GM18858 (cell line): ENCODE data around the gene CGN.

Experiments
- ATAC-seq: cut with Tn5 transposase; IDR thresholded peaks from one replicate; pipeline ENCODE4 v1.9.1; 2021; ENCODE audit not compliant: unreplicated experiment

CGN gene

GRCh38 chr1:151501474-151501873, 9.7 kb upstream of the CGN start:
- no peak for ATAC-seq

GRCh38 chr1:151502035-151502700, 9.0 kb upstream of the CGN start:
- ATAC-seq, result no peak

GRCh38 chr1:151502859-151503780, 8.1 kb upstream of the CGN start:
- ATAC-seq, result no peak

- no peak for ATAC-seq
These were observed 6.9 kb upstream of the CGN start for GRCh38 chr1:151504252-151504651.

DNA sequence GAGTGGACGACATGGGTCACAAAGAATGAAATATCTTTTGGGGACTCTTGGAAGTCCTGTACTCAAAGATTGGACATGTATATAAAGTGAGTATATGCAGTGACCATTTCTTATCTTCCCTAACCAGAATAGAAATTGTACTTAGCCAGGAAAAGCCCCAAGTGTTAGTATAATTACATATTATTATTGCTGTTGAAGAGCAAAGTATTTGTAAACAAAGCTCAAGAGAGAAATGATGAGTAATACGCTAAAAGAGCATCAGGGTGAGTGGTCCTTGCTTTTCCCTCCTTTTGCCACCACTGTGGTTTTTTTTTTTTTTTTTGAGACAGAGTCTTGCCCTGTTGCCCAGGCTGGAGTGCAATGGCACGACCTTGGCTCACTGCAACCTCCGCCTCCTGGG, 6.4 kb upstream of the CGN start:
- ATAC-seq, result no peak

- no peak for ATAC-seq
These were observed 2.4 kb upstream of the CGN start for GRCh38 chr1:151508833-151509232.

- ATAC-seq, result no peak
These were observed 1.7 kb upstream of the CGN start for GRCh38 chr1:151509350-151510019.

GRCh38 chr1:151510020-151510405, 1.2 kb upstream of the CGN start:
- ATAC-seq, result no peak

DNA sequence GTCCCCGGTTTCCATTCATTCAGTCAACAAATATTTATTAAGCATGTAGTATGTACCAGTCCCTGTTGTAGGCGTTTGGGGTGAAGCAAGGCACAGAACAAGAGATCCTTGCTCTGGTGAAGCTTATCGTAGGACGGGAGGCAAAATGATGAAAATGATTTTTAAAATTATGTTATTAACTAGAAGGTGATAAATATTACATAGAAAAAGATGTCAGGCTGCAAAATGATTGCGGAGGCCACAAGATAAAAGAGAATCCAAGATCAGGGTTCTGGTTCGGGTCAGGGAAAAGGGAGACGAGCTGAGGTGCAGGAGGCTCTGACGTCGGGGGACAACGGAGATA, 602 bp upstream of the CGN start:
- no peak for ATAC-seq

GRCh38 chr1:151511636-151512215, 539 bp downstream of the CGN start:
- ATAC-seq, result no peak

GRCh38 chr1:151512326-151512725, 1.1 kb downstream of the CGN start:
- no peak for ATAC-seq

DNA sequence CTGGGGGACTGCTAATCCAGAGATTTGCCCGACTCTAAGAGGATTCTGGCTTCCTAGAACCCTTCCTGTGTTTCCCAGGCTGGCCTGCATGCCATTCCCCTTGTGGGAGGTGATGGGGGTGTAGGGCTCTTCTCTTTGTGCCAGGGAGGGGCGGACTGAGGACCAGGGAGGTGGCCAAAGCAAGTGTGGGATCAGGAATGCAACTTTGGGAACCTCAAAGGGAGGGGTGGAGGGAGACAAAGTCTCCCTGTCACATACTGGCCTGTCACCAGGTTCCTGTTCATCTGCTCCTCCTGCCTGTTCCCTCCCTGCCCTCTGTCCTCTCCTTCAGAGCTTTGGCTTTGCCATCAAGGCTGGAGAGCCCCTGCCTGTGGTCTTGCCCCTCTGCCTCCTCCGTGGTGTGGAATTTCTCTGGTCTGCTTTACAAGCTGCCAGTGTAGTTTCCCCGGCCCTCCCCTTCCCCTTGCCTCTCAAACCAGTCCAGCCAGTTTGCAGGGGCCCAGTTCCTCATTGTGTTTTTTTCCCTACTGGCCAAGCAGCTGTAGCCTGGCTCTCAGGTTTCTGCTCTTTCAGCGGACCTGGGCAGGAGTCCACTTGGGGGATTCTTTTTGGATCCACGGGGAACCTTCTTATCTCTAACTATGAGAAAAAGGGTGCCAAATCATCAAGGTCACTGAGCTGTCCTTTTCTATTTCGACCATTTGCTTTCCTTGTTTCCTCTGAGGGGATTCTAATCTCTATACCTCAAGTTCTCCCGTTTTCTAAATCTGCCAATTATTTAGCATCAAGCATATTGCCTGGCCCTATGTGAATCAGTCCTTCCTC, 1.8 kb downstream of the CGN start:
- ATAC-seq, result no peak

DNA sequence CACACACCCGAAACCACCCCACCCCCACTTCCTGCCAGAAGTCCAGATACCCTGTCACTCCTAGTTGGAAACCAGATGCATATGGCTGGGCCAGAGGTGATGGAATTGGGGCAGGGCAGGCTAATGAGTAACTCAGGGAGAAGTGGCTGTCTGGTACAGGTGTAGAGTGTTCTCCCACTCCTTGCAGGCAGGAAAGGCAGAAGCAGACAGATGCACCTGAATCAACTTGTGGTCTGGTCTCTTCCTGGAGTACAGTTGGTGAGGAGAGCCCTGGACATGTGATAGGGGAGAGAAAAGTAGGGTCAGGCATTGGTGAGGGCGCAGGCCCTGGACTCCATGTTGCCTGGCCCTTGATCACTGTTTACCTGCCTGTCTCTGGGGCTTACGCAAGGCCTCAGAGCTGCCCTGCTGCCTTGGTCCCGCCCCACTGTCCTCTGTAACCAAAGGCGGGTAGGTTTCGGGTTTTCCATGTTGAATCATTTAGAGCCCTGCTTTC, 2.5 kb downstream of the CGN start:
- ATAC-seq, result no peak

DNA sequence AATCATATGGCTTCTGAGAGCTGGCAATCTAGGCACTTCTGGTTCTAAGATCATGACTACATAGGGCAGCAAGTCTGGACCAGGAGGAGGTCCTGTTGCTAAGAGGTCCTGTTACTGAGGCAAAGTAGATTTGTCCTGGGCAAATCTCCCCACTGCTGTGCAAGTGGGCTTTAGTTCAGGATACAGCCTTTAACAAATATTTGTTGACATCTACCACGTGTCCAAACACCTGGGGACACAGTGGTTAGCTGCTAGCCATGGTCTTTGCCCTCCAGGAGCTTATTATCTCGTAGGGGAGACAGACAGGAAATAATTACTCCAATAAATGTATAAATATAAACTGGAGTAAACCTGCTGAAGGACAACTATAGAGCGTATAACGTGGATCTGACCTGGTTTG, 3.2 kb downstream of the CGN start:
- ATAC-seq, result no peak

- ATAC-seq, result no peak
These were observed 4.1 kb downstream of the CGN start for GRCh38 chr1:151515265-151515664.

DNA sequence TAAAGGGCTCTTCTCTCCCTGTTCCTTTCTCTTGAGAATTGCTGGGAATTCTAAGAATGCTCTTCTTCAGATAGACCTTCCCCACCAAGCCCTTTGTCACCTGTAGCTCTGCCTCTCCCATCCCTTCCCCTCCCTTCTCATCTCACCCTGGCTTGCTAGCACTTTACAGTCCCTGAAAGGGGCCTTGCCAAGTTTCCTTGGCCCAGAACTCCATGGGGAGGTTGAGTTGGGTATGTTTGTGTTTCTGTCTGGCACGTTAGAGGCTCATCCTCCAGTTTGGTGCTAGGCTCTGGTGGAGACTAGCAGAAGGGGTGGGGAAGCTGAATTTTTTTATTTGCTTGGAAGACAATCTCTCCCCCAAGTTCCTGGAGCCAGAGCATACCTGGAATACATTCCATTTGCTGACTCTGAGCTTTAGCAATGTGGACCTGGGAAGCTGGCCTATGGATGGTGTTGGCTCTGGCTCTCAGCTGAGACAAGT, 4.9 kb downstream of the CGN start:
- no peak for ATAC-seq

DNA sequence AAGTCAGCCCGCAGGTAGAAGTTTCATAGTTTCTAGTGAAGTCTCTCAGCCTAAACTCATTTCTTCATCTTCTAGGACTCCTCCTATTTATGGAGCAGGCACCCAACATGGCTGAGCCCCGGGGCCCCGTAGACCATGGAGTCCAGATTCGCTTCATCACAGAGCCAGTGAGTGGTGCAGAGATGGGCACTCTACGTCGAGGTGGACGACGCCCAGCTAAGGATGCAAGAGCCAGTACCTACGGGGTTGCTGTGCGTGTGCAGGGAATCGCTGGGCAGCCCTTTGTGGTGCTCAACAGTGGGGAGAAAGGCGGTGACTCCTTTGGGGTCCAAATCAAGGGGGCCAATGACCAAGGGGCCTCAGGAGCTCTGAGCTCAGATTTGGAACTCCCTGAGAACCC, 7.2 kb downstream of the CGN start:
- no peak for ATAC-seq

DNA sequence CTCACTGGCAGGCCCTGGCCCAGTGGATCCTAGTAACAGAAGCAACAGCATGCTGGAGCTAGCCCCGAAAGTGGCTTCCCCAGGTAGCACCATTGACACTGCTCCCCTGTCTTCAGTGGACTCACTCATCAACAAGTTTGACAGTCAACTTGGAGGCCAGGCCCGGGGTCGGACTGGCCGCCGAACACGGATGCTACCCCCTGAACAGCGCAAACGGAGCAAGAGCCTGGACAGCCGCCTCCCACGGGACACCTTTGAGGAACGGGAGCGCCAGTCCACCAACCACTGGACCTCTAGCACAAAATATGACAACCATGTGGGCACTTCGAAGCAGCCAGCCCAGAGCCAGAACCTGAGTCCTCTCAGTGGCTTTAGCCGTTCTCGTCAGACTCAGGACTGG, 7.7 kb downstream of the CGN start:
- ATAC-seq, result no peak

GRCh38 chr1:151519667-151520066, 8.5 kb downstream of the CGN start:
- ATAC-seq, result no peak

DNA sequence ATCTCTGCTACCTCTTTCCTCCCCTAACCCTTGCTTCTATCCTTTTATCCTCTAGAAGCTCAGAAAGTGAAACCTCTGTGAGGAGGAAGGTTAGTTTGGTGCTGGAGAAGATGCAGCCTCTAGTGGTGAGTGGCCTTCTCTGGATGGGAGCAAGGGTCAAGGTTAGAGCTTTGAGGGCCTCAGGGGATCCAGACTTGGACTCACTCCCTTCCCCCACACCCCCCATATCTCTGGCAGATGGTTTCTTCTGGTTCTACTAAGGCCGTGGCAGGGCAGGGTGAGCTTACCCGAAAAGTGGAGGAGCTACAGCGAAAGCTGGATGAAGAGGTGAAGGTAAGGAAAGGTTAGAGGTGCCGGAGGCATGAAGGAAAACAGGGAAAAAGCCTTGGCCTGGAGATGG, 9.2 kb downstream of the CGN start:
- no peak for ATAC-seq
